Bronchial epithelial cell (primary cell): Measurements from ENCODE around the gene EFL1. TPM values are rescaled to one million over a fixed set of nuclear protein-coding genes. Genes with fewer than 3 reads are reported as not detected.

ENCODE experiments used
- DNase-seq: peaks from one replicate; pipeline ENCODE4 v3.0.0-alpha.2; 2010; ENCODE audit warnings: low read depth
- FAIRE-seq: peaks from 2 replicates; lab custom pipeline; 2011; peaks lifted over from hg19 to GRCh38; lab: Jason Lieb, UNC
- H3K27me3 ChIP-seq: 2 replicates; pipeline ENCODE4 v1.5.1; 2011; ENCODE audit warnings: low read length; ENCODE audit not compliant: control insufficient read depth, insufficient read depth
- H3K36me3 ChIP-seq: 2 replicates; pipeline ENCODE4 v1.5.1; 2011; ENCODE audit warnings: low read length; ENCODE audit not compliant: control insufficient read depth, insufficient read depth
- H3K4me3 ChIP-seq: 2 replicates; pipeline ENCODE4 v1.5.1; 2011; ENCODE audit warnings: mild to moderate bottlenecking, low read depth, low read length, control low read depth
- CTCF ChIP-seq: IDR thresholded peaks from 2 replicates; pipeline ENCODE4 v1.5.1; 2011; ENCODE audit warnings: mild to moderate bottlenecking, moderate library complexity, low read length, control low read depth, inconsistent platforms; ENCODE audit not compliant: insufficient read depth, severe bottlenecking
- total RNA-seq: library from RNA; depleted of rRNA; stranded (reverse); fragments of >200 nt; gene quantifications from 2 replicates; pipeline ENCODE4 v1.2.1, GENCODE V29; 2014

EFL1 gene
- total RNA-seq, 1 donor from 2014 or later = 28.2 TPM

- FAIRE-seq (no peak), DNase-seq (no peak)
- H3K27me3 ChIP-seq = no peaks in the 10 kb centered on the region
- no peaks in the 10 kb centered on the region for H3K36me3 ChIP-seq
- TF ChIP-seq CTCF = no peak
- no peak overlapping the region for H3K4me3 ChIP-seq
These were observed 133.3 kb downstream of the EFL1 start for GRCh38 chr15:82129149-82129692.

- DNase-seq (no peak), FAIRE-seq (no peak)
- TF ChIP-seq CTCF = no peak
- Histone ChIP-seq H3K36me3 (no peaks in the 10 kb centered on the region), H3K27me3 (no peaks in the 10 kb centered on the region), H3K4me3 (no peak overlapping the region)
These were observed 134.0 kb downstream of the EFL1 start for GRCh38 chr15:82128401-82129148.

GRCh38 chr15:82127581-82127980, 135.0 kb downstream of the EFL1 start:
- no peak for FAIRE-seq

GRCh38 chr15:82126346-82126745, 136.2 kb downstream of the EFL1 start:
- Histone ChIP-seq H3K4me3 (no peak overlapping the region), H3K36me3 (no peaks in the 10 kb centered on the region), H3K27me3 (no peaks in the 10 kb centered on the region)
- no peak for TF ChIP-seq CTCF
- DNase-seq (no peak), FAIRE-seq (no peak)

More at GRCh38 chr15:82127581-82127980, 135.0 kb downstream of the EFL1 start:
- no peaks in the 10 kb centered on the region for H3K27me3 ChIP-seq
- no peak overlapping the region for H3K4me3 ChIP-seq
- H3K36me3 ChIP-seq = no peaks in the 10 kb centered on the region
- TF ChIP-seq CTCF = no peak
- no peak for DNase-seq

- TF ChIP-seq CTCF = no peak
- no peaks in the 10 kb centered on the region for H3K36me3 ChIP-seq
- FAIRE-seq (no peak), DNase-seq (no peak)
- H3K4me3 ChIP-seq = no peak overlapping the region
- H3K27me3 ChIP-seq = no peaks in the 10 kb centered on the region
These were observed 137.9 kb downstream of the EFL1 start for GRCh38 chr15:82124331-82125263.
